Measurements from ENCODE around the gene CCND1. TPM values are rescaled to one million over a fixed set of nuclear protein-coding genes. Genes with fewer than 3 reads are reported as not detected.
"Not testable (repeated sequence)": the region's sequence is repeated elsewhere in the genome, so short reads cannot be mapped to it uniquely, and the experiment has no call there.

The CCND1 gene
- total RNA-seq, 4 donors from 2014 or later = 54.4 to 92.7 (median 62.0) TPM

- WGBS = 82% methylated on average over 4 of the region's 7 CpGs
- intact Hi-C loops (cut with DNase I) = no loop called here
- H3K4me3 ChIP-seq = no peak overlapping the region
- no peaks in the 10 kb centered on the region for H3K36me3 ChIP-seq
- H3K9me3 ChIP-seq = peaks cover 0 to 10% (median 0%) of the 10 kb centered on the region in 4 donors
- no peak overlapping the region for H3K27ac ChIP-seq (replicated peaks in 1 of 4)
- no peak for DNase-seq (ENCODE audit: extremely low spot score)
- peaks cover 0 to 75% (median 5%) of the 10 kb centered on the region in 4 donors for H3K27me3 ChIP-seq
- TF ChIP-seq POLR2AphosphoS5 (IDR thresholded peaks at IDR 0.05) (no peak), POLR2A (IDR thresholded peaks at IDR 0.05; ENCODE audit: low read depth) (no peak), EP300 (IDR thresholded peaks at IDR 0.05) (no peak), CTCF (IDR thresholded peaks at IDR 0.05) (no peak)
- H3K4me1 ChIP-seq = peaks cover 0 to 4% (median 1%) of the 10 kb centered on the region in 4 donors
Measured at GRCh38 chr11:69695581-69695980, 54.6 kb downstream of the CCND1 start.

- 87% methylated on average over 6 of the region's 6 CpGs for WGBS
- H3K27me3 ChIP-seq = peaks cover 0 to 75% (median 9%) of the 10 kb centered on the region in 4 donors
- intact Hi-C loops (cut with DNase I) = not testable (repeated sequence)
Measured at GRCh38 chr11:69695995-69696394, 55.0 kb downstream of the CCND1 start.

GRCh38 chr11:69696749-69697468, 56.0 kb downstream of the CCND1 start:
- Histone ChIP-seq H3K4me1 (peaks cover 1 to 6% (median 4%) of the 10 kb centered on the region in 4 donors), H3K27ac (replicated peaks in 1 of 4) (no peak overlapping the region), H3K27me3 (peaks cover 0 to 81% (median 13%) of the 10 kb centered on the region in 4 donors), H3K4me3 (no peak overlapping the region), H3K9me3 (peaks cover 0 to 9% (median 0%) of the 10 kb centered on the region in 4 donors), H3K36me3 (no peaks in the 10 kb centered on the region)
- intact Hi-C loops (cut with DNase I) = no loop called here
- TF ChIP-seq POLR2A (IDR thresholded peaks at IDR 0.05; ENCODE audit: low read depth) (no peak), CTCF (IDR thresholded peaks at IDR 0.05) (no peak), EP300 (IDR thresholded peaks at IDR 0.05) (no peak), POLR2AphosphoS5 (IDR thresholded peaks at IDR 0.05) (no peak)
- 67% methylated on average over 15 of the region's 15 CpGs for WGBS
- no peak for DNase-seq (ENCODE audit: extremely low spot score)

More at GRCh38 chr11:69695995-69696394, 55.0 kb downstream of the CCND1 start:
- not testable (repeated sequence) for H3K36me3 ChIP-seq; H3K4me1 ChIP-seq; H3K9me3 ChIP-seq; DNase-seq (ENCODE audit: extremely low spot score); H3K27ac ChIP-seq (replicated peaks in 1 of 4); H3K4me3 ChIP-seq

- intact Hi-C loops (cut with DNase I) = no loop called here
- 80% methylated on average over 8 of the region's 8 CpGs for WGBS
- no peaks in the 10 kb centered on the region for H3K36me3 ChIP-seq
- peaks cover 0 to 4% (median 0%) of the 10 kb centered on the region in 4 donors for H3K9me3 ChIP-seq
- H3K27ac ChIP-seq (replicated peaks in 1 of 4) = no peak overlapping the region
- TF ChIP-seq CTCF (IDR thresholded peaks at IDR 0.05) (no peak), EP300 (IDR thresholded peaks at IDR 0.05) (no peak), POLR2A (IDR thresholded peaks at IDR 0.05; ENCODE audit: low read depth) (no peak), POLR2AphosphoS5 (IDR thresholded peaks at IDR 0.05) (no peak)
- peaks cover 6 to 12% (median 6%) of the 10 kb centered on the region in 4 donors for H3K4me1 ChIP-seq
- no peak overlapping the region for H3K4me3 ChIP-seq
- DNase-seq (ENCODE audit: extremely low spot score) = no peak
- H3K27me3 ChIP-seq = peaks cover 0 to 84% (median 18%) of the 10 kb centered on the region in 4 donors
Measured at GRCh38 chr11:69697469-69697843, 56.5 kb downstream of the CCND1 start.

GRCh38 chr11:69697861-69698260, 56.9 kb downstream of the CCND1 start:
- WGBS = 91% methylated on average over 8 of the region's 10 CpGs
- Histone ChIP-seq H3K27me3 (peaks cover 0 to 84% (median 21%) of the 10 kb centered on the region in 4 donors), H3K4me1 (peaks cover 6 to 16% (median 8%) of the 10 kb centered on the region in 4 donors), H3K36me3 (no peaks in the 10 kb centered on the region), H3K4me3 (no peak overlapping the region), H3K9me3 (no peaks in the 10 kb centered on the region), H3K27ac (replicated peaks in 1 of 4) (no peak overlapping the region)
- TF ChIP-seq POLR2A (IDR thresholded peaks at IDR 0.05; ENCODE audit: low read depth) (no peak), CTCF (IDR thresholded peaks at IDR 0.05) (no peak), POLR2AphosphoS5 (IDR thresholded peaks at IDR 0.05) (no peak)
- intact Hi-C loops (cut with DNase I) = no loop called here
- DNase-seq (ENCODE audit: extremely low spot score) = no peak
